Neural cell (in vitro differentiated cells): Measurements from ENCODE around the gene TGFBR3. TPM values are rescaled to one million over a fixed set of nuclear protein-coding genes. Genes with fewer than 3 reads are reported as not detected.

Experiments
- H2AFZ ChIP-seq: fragments of 200-600, 300-800 bp; sonication (generic), shearing (Covaris generic); 2 replicates; pipeline ENCODE4 v1.6.0; 2014; ENCODE audit warnings: low read depth, mild to moderate bottlenecking, antibody characterized with exemption, low read length, moderate library complexity
- H3F3A ChIP-seq: fragments of 200-600 bp; shearing (Covaris generic); 2 replicates; pipeline ENCODE4 v1.6.1; 2016; ENCODE audit warnings: mild to moderate bottlenecking, moderate library complexity, mixed read lengths, antibody characterized with exemption, low read length; ENCODE audit not compliant: insufficient read depth, poor library complexity, severe bottlenecking
- H3K27ac ChIP-seq: fragments of 200-600, 300-800 bp; sonication (generic), shearing (Covaris generic); 2 replicates; pipeline ENCODE4 v1.5.1; 2014; ENCODE audit warnings: mild to moderate bottlenecking, low read length, moderate library complexity
- H3K27me3 ChIP-seq: fragments of 300-800, 200-600 bp; sonication (generic), shearing (Covaris generic); 2 replicates; pipeline ENCODE4 v1.6.0; 2014; ENCODE audit warnings: mild to moderate bottlenecking, low read depth, low read length, moderate library complexity; ENCODE audit not compliant: insufficient read depth
- H3K36me3 ChIP-seq: fragments of 300-800, 200-600 bp; sonication (generic), shearing (Covaris generic); 2 replicates; pipeline ENCODE4 v1.5.1; 2014; ENCODE audit warnings: mild to moderate bottlenecking, antibody characterized with exemption, low read length, moderate library complexity; ENCODE audit not compliant: insufficient read depth
- H3K4me2 ChIP-seq: fragments of 300-800, 200-600 bp; sonication (generic), shearing (Covaris generic); 2 replicates; pipeline ENCODE4 v1.6.0; 2014; ENCODE audit warnings: mild to moderate bottlenecking, low read length
- H3K4me3 ChIP-seq: fragments of 300-800, 200-600 bp; sonication (generic), shearing (Covaris generic); 2 replicates; pipeline ENCODE4 v1.5.1; 2014; ENCODE audit warnings: mild to moderate bottlenecking, low read length, moderate library complexity
- H3K79me2 ChIP-seq: fragments of 200-600 bp; shearing (Covaris generic); replicated peaks from 2 replicates; pipeline ENCODE4 v1.6.0; 2014; ENCODE audit warnings: mild to moderate bottlenecking, low read length, moderate library complexity; ENCODE audit not compliant: insufficient read depth
- H3K9ac ChIP-seq: fragments of 300-800, 200-600 bp; sonication (generic), shearing (Covaris generic); 2 replicates; pipeline ENCODE4 v1.6.1; 2016; ENCODE audit warnings: mild to moderate bottlenecking, low read length, mixed read lengths
- H3K9me2 ChIP-seq: fragments of 200-600 bp; shearing (Covaris generic); 2 replicates; pipeline ENCODE4 v1.6.1; 2016; ENCODE audit warnings: mild to moderate bottlenecking, low read length, mixed read lengths; ENCODE audit not compliant: insufficient read depth
- H3K9me3 ChIP-seq: fragments of 200-600, 300-800 bp; sonication (generic), shearing (Covaris generic); 2 replicates; pipeline ENCODE4 v1.6.1; 2016; ENCODE audit warnings: mild to moderate bottlenecking, mixed run types, low read length, moderate library complexity, mixed read lengths
- H4K20me1 ChIP-seq: fragments of 200-600 bp; shearing (Covaris generic); 2 replicates; pipeline ENCODE4 v1.6.1; 2016; ENCODE audit warnings: mild to moderate bottlenecking, mixed run types; ENCODE audit not compliant: insufficient read depth
- CTCF ChIP-seq: fragments of 450-650 bp; IDR thresholded peaks from 2 replicates; pipeline ENCODE4 v1.5.1; 2014; ENCODE audit warnings: antibody characterized with exemption, mild to moderate bottlenecking, moderate library complexity; ENCODE audit not compliant: poor library complexity, severe bottlenecking
- EP300 ChIP-seq: fragments of 450-650 bp; conservative IDR thresholded peaks from 2 replicates; pipeline ENCODE4 v1.6.1; 2014; ENCODE audit warnings: antibody characterized with exemption, mild to moderate bottlenecking, moderate library complexity; ENCODE audit not compliant: poor library complexity, severe bottlenecking
- EZH2 ChIP-seq: fragments of 200-600, 300-800 bp; shearing (Covaris generic), sonication (generic); IDR thresholded peaks from 2 replicates; pipeline ENCODE4 v1.6.1; 2014; ENCODE audit warnings: antibody characterized with exemption, low read length, borderline replicate concordance, mild to moderate bottlenecking; ENCODE audit not compliant: insufficient read depth, poor library complexity, severe bottlenecking
- MXI1 ChIP-seq: fragments of 450-650 bp; conservative IDR thresholded peaks from 2 replicates; pipeline ENCODE4 v1.6.1; 2014; ENCODE audit warnings: antibody characterized with exemption, mild to moderate bottlenecking; ENCODE audit not compliant: poor library complexity, severe bottlenecking
- POLR2AphosphoS5 ChIP-seq: IDR thresholded peaks from 2 replicates; pipeline ENCODE4 v1.6.1; 2012
- RAD21 ChIP-seq: fragments of 450-650 bp; conservative IDR thresholded peaks from 2 replicates; pipeline ENCODE4 v1.6.1; 2014; ENCODE audit warnings: antibody characterized with exemption, mild to moderate bottlenecking, moderate library complexity
- SMC3 ChIP-seq: fragments of 450-650 bp; conservative IDR thresholded peaks from 2 replicates; pipeline ENCODE4 v1.6.1; 2014; ENCODE audit warnings: antibody characterized with exemption, mild to moderate bottlenecking, moderate library complexity; ENCODE audit not compliant: poor library complexity
- TAF1 ChIP-seq: IDR thresholded peaks from 2 replicates; pipeline ENCODE4 v1.6.1; 2012; ENCODE audit warnings: low read depth
- polyA plus RNA-seq: library from polyadenylated mRNA; depleted of rRNA; stranded (reverse); fragments of >200 nt; gene quantifications from 2 replicates; pipeline ENCODE4 v1.2.3, GENCODE V29; 2014
- TF ChIP-seq, protein P1 (sequence below): IDR thresholded peaks from 2 replicates; pipeline ENCODE4 v1.6.1; 2012; ENCODE audit warnings: borderline replicate concordance

The TGFBR3 gene
- polyA plus RNA-seq, 1 donor from 2014 or later, result 0.25 TPM

DNA sequence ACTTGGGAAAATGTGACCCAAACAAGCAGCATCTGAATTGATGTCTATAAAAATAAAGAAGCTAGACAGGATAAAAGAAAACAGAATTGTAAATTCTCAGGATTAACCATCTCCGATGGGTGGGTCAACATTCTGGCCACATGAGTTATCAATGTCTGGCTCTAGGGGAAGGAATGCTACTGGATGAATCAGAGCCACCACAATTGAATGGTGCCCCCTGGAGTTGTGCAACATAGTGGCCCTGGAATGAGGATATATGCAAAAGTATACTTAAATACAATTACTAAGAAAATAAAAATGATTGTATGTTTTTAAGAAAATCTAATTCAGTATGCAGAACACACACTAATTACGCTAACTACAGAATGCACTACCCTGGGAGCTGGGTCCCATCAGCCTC lies 185.6 kb downstream of the TGFBR3 start:
- H3K9ac ChIP-seq, result no peak overlapping the region
- no peaks in the 10 kb centered on the region for H3F3A ChIP-seq
- no peak overlapping the region for H3K4me3 ChIP-seq
- H3K9me2 ChIP-seq, result no peaks in the 10 kb centered on the region
- H2AFZ ChIP-seq, result no peak overlapping the region
- no peaks in the 10 kb centered on the region for H3K27me3 ChIP-seq
- no peaks in the 10 kb centered on the region for H3K36me3 ChIP-seq
- H3K9me3 ChIP-seq, result no peaks in the 10 kb centered on the region
- no peak overlapping the region for H3K27ac ChIP-seq
- H3K4me2 ChIP-seq, result no peak overlapping the region
- TF ChIP-seq, protein P1, sequence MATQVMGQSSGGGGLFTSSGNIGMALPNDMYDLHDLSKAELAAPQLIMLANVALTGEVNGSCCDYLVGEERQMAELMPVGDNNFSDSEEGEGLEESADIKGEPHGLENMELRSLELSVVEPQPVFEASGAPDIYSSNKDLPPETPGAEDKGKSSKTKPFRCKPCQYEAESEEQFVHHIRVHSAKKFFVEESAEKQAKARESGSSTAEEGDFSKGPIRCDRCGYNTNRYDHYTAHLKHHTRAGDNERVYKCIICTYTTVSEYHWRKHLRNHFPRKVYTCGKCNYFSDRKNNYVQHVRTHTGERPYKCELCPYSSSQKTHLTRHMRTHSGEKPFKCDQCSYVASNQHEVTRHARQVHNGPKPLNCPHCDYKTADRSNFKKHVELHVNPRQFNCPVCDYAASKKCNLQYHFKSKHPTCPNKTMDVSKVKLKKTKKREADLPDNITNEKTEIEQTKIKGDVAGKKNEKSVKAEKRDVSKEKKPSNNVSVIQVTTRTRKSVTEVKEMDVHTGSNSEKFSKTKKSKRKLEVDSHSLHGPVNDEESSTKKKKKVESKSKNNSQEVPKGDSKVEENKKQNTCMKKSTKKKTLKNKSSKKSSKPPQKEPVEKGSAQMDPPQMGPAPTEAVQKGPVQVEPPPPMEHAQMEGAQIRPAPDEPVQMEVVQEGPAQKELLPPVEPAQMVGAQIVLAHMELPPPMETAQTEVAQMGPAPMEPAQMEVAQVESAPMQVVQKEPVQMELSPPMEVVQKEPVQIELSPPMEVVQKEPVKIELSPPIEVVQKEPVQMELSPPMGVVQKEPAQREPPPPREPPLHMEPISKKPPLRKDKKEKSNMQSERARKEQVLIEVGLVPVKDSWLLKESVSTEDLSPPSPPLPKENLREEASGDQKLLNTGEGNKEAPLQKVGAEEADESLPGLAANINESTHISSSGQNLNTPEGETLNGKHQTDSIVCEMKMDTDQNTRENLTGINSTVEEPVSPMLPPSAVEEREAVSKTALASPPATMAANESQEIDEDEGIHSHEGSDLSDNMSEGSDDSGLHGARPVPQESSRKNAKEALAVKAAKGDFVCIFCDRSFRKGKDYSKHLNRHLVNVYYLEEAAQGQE, result no peak
- TF ChIP-seq EZH2, result no peak
- TF ChIP-seq POLR2AphosphoS5, result no peak
- no peak for TF ChIP-seq CTCF
- TF ChIP-seq TAF1, result no peak
- no peak for TF ChIP-seq RAD21
- no peak for TF ChIP-seq SMC3
- no peak for TF ChIP-seq MXI1
- no peak for TF ChIP-seq EP300
- no peaks in the 10 kb centered on the region for H3K79me2 ChIP-seq
- no peaks in the 10 kb centered on the region for H4K20me1 ChIP-seq

DNA sequence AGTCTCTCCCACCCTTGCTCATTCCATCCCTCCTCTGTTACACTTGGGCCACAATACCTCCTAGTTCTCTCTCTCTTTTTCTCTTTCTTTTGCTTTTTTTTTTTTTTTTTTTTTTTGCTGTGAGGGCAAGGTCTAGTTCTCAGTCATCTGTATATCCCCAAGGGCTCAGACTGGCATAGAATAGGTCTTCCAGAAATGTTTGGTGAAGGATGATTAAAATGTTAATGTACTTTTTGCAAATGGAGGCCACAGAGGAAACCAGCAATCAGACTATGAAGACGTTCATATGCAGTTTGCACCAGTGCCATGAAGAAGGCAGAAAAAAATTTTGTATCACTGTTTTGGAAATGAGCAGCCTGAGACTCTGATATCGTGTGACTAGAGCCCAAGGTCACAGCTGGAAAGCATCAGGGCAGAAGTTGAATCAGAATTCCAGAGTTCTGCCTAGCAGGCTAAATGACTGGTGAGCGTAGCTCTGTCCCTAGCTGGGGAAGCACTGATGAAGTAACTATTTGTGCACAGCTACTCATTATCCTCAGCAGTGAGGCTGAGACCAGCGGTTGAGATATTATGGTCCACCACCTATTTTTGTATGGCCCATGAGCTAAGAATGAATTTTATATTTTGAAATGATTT lies 186.5 kb downstream of the TGFBR3 start:
- Histone ChIP-seq H3K9ac (no peak overlapping the region), H3K9me3 (no peaks in the 10 kb centered on the region), H3F3A (no peaks in the 10 kb centered on the region), H3K27ac (no peak overlapping the region), H2AFZ (no peak overlapping the region), H3K36me3 (no peaks in the 10 kb centered on the region), H3K79me2 (no peaks in the 10 kb centered on the region), H3K27me3 (no peaks in the 10 kb centered on the region), H3K4me2 (no peak overlapping the region), H4K20me1 (no peaks in the 10 kb centered on the region), H3K9me2 (no peaks in the 10 kb centered on the region), H3K4me3 (no peak overlapping the region)
- no peak for TF ChIP-seq EP300
- TF ChIP-seq, protein P1, result no peak
- TF ChIP-seq RAD21, result no peak
- TF ChIP-seq SMC3, result no peak
- no peak for TF ChIP-seq TAF1
- TF ChIP-seq EZH2, result no peak
- TF ChIP-seq CTCF, result no peak
- TF ChIP-seq MXI1, result no peak
- no peak for TF ChIP-seq POLR2AphosphoS5
